WTC11 (cell line): Measurements from ENCODE around the gene COLGALT1. TPM values are rescaled to one million over a fixed set of nuclear protein-coding genes. Genes with fewer than 3 reads are reported as not detected.

Experiments
- ATAC-seq: fragments of 200-7000 bp; cut with Tn5 transposase; 2 replicates; pipeline ENCODE4 v1.10.0; 2021; ENCODE audit warnings: mild to moderate bottlenecking, moderate library complexity
- CTCF ChIA-PET: fragments of 300-600 bp; sonication (Branson Sonifier 250); formaldehyde crosslinking; loops from one replicate; lab custom pipeline; 2021; ENCODE audit warnings: antibody characterized with exemption; lab: Charles Lee
- POLR2A ChIA-PET: fragments of 350-600 bp; sonication (Branson Sonifier 250); formaldehyde crosslinking; loops from one replicate; lab custom pipeline; 2021; ENCODE audit warnings: antibody characterized with exemption; lab: Charles Lee
- DNase-seq: peaks from one replicate; pipeline ENCODE4 v3.0.0; 2021; ENCODE audit warnings: low spot score
- H3K27ac Mint-ChIP-seq: 2 replicates; pipeline ENCODE4 v1.8.0; 2021; ENCODE audit warnings: mixed read lengths
- H3K27me3 Mint-ChIP-seq: 2 replicates; pipeline ENCODE4 v1.8.0; 2021; ENCODE audit warnings: low read depth, mild to moderate bottlenecking, moderate library complexity, mixed read lengths
- H3K36me3 Mint-ChIP-seq: 2 replicates; pipeline ENCODE4 v1.8.0; 2021; ENCODE audit warnings: mixed read lengths
- H3K4me1 Mint-ChIP-seq: 2 replicates; pipeline ENCODE4 v1.8.0; 2022; ENCODE audit warnings: mixed read lengths
- H3K4me3 Mint-ChIP-seq: 2 replicates; pipeline ENCODE4 v1.8.0; 2021; ENCODE audit warnings: mild to moderate bottlenecking, moderate library complexity, mixed read lengths
- H3K9me3 Mint-ChIP-seq: 2 replicates; pipeline ENCODE4 v1.8.0; 2021; ENCODE audit warnings: mixed read lengths
- CDX4 ChIP-seq: fragments of 250-450 bp; sonication (Bioruptor Pico); IDR thresholded peaks from 2 replicates; pipeline ENCODE4 v1.9.0; 2021; ENCODE audit warnings: moderate library complexity, mild to moderate bottlenecking, inconsistent platforms, borderline replicate concordance
- E2F5 ChIP-seq: sonication (generic); formaldehyde crosslinking; IDR thresholded peaks from 2 replicates; pipeline ENCODE4 v1.8.1; 2022; ENCODE audit warnings: mild to moderate bottlenecking, moderate library complexity, missing genetic modification reagents
- EMX1 ChIP-seq: fragments of 250-450 bp; sonication (Bioruptor Pico); IDR thresholded peaks from 2 replicates; pipeline ENCODE4 v1.8.0; 2021; ENCODE audit warnings: mild to moderate bottlenecking
- ERG ChIP-seq: fragments of 250-450 bp; sonication (Bioruptor Pico); IDR thresholded peaks from 2 replicates; pipeline ENCODE4 v1.8.0; 2021; ENCODE audit warnings: mild to moderate bottlenecking
- ESRRA ChIP-seq: sonication (generic); formaldehyde crosslinking; IDR thresholded peaks from 2 replicates; pipeline ENCODE4 v1.8.1; 2022; ENCODE audit warnings: mild to moderate bottlenecking, missing genetic modification reagents, borderline replicate concordance
- ETV6 ChIP-seq: sonication (generic); formaldehyde crosslinking; IDR thresholded peaks from 2 replicates; pipeline ENCODE4 v1.8.1; 2022; ENCODE audit warnings: mild to moderate bottlenecking, missing genetic modification reagents
- FOXK1 ChIP-seq: sonication (generic); formaldehyde crosslinking; IDR thresholded peaks from 2 replicates; pipeline ENCODE4 v1.8.0; 2022; ENCODE audit warnings: mild to moderate bottlenecking, moderate library complexity, missing genetic modification reagents
- FOXP4 ChIP-seq: sonication (generic); formaldehyde crosslinking; IDR thresholded peaks from 2 replicates; pipeline ENCODE4 v1.8.0; 2022; ENCODE audit warnings: mild to moderate bottlenecking, missing genetic modification reagents
- GRHL2 ChIP-seq: fragments of 250-450 bp; sonication (Bioruptor Pico); IDR thresholded peaks from 2 replicates; pipeline ENCODE4 v1.8.0; 2022; ENCODE audit warnings: mild to moderate bottlenecking, moderate library complexity; ENCODE audit not compliant: insufficient replicate concordance, severe bottlenecking
- JUN ChIP-seq: sonication (generic); formaldehyde crosslinking; IDR thresholded peaks from 2 replicates; pipeline ENCODE4 v1.8.0; 2023; ENCODE audit warnings: mild to moderate bottlenecking, missing genetic modification reagents
- MAX ChIP-seq: sonication (generic); formaldehyde crosslinking; IDR thresholded peaks from 2 replicates; pipeline ENCODE4 v1.8.0; 2022; ENCODE audit warnings: mild to moderate bottlenecking, missing genetic modification reagents
- NR3C1 ChIP-seq: sonication (generic); formaldehyde crosslinking; conservative IDR thresholded peaks from 2 replicates; pipeline ENCODE4 v1.8.1; 2023; ENCODE audit warnings: low read depth, mild to moderate bottlenecking, missing genetic modification reagents
- OVOL2 ChIP-seq: fragments of 250-450 bp; sonication (Bioruptor Pico); IDR thresholded peaks from 2 replicates; pipeline ENCODE4 v1.9.0; 2021; ENCODE audit warnings: mild to moderate bottlenecking, borderline replicate concordance
- PRRX2 ChIP-seq: fragments of 250-450 bp; sonication (Bioruptor Pico); IDR thresholded peaks from 2 replicates; pipeline ENCODE4 v1.8.0; 2021; ENCODE audit warnings: mild to moderate bottlenecking
- RORB ChIP-seq: fragments of 250-450 bp; sonication (Bioruptor Pico); IDR thresholded peaks from 2 replicates; pipeline ENCODE4 v1.9.0; 2021; ENCODE audit warnings: mild to moderate bottlenecking
- SOX15 ChIP-seq: fragments of 250-450 bp; sonication (Bioruptor Pico); IDR thresholded peaks from 2 replicates; pipeline ENCODE4 v1.9.0; 2021; ENCODE audit warnings: mild to moderate bottlenecking
- TCF7 ChIP-seq: sonication (generic); formaldehyde crosslinking; IDR thresholded peaks from 2 replicates; pipeline ENCODE4 v1.8.0; 2022; ENCODE audit warnings: mild to moderate bottlenecking, low read depth, missing genetic modification reagents, moderate library complexity
- ZBTB43 ChIP-seq: sonication (generic); formaldehyde crosslinking; IDR thresholded peaks from 2 replicates; pipeline ENCODE4 v1.8.1; 2023; ENCODE audit warnings: mild to moderate bottlenecking, missing genetic modification reagents
- ZNF263 ChIP-seq: sonication (generic); formaldehyde crosslinking; IDR thresholded peaks from 2 replicates; pipeline ENCODE4 v1.8.1; 2022; ENCODE audit warnings: low read depth, mild to moderate bottlenecking, moderate library complexity, missing genetic modification reagents
- ZNF281 ChIP-seq: sonication (generic); formaldehyde crosslinking; IDR thresholded peaks from 2 replicates; pipeline ENCODE4 v1.8.0; 2023; ENCODE audit warnings: mild to moderate bottlenecking, missing genetic modification reagents
- ZNF423 ChIP-seq: fragments of 250-450 bp; sonication (Bioruptor Pico); IDR thresholded peaks from 2 replicates; pipeline ENCODE4 v2.1.2; 2022; ENCODE audit warnings: mild to moderate bottlenecking, moderate library complexity
- ZNF425 ChIP-seq: fragments of 250-450 bp; sonication (Bioruptor Pico); conservative IDR thresholded peaks from 2 replicates; pipeline ENCODE4 v1.9.0; 2021; ENCODE audit warnings: mild to moderate bottlenecking
- total RNA-seq: library from RNA; stranded (reverse); gene quantifications from 3 replicates; pipeline ENCODE4 v1.2.3, GENCODE V29; 2021

Gene COLGALT1
- total RNA-seq, 1 experiment from 2014 or later = 54.0 TPM

- POLR2A ChIA-PET = no interaction called here
- no peak overlapping the region for H3K4me3 Mint-ChIP-seq
- TF ChIP-seq EMX1 (CRISPR knock-in tag) (no peak), NR3C1 (CRISPR knock-in tag) (no peak), RORB (CRISPR knock-in tag) (no peak), TCF7 (CRISPR knock-in tag) (no peak), ESRRA (CRISPR knock-in tag) (no peak), ZNF423 (CRISPR knock-in tag) (no peak), ZNF281 (CRISPR knock-in tag) (no peak), JUN (no peak), FOXP4 (CRISPR knock-in tag) (no peak), OVOL2 (no peak), GRHL2 (CRISPR knock-in tag) (no peak), SOX15 (CRISPR knock-in tag) (no peak), CDX4 (no peak), ZNF425 (CRISPR knock-in tag) (no peak), MAX (CRISPR knock-in tag) (no peak)
- no peaks in the 10 kb centered on the region for H3K27me3 Mint-ChIP-seq
- DNase-seq (no peak), ATAC-seq (no peak)
- no peaks in the 10 kb centered on the region for H3K4me1 Mint-ChIP-seq
- CTCF ChIA-PET = interaction anchor here (1.1 kb wide), 1 partner anchor 69 kb away, joined by 4 read pairs; no protein-coding TSS in a partner anchor
- H3K9me3 Mint-ChIP-seq = no peaks in the 10 kb centered on the region
- no peak overlapping the region for H3K27ac Mint-ChIP-seq
- H3K36me3 Mint-ChIP-seq = peaks cover 25% of the 10 kb centered on the region
Observed at GRCh38 chr19:17565611-17566010, 10.2 kb downstream of the COLGALT1 start.

GRCh38 chr19:17567940-17568339 lies 12.5 kb downstream of the COLGALT1 start:
- CTCF ChIA-PET = interaction anchor here (0.8 to 1.7 kb wide), 2 partner anchors 56 to 72 kb away, joined by 3 to 4 read pairs; partner anchors contain the start of gene PGLS
- no peaks in the 10 kb centered on the region for H3K9me3 Mint-ChIP-seq
- no peaks in the 10 kb centered on the region for H3K4me1 Mint-ChIP-seq
- DNase-seq (no peak), ATAC-seq (no peak)
- POLR2A ChIA-PET = interaction anchor here (0.6 kb wide), 1 partner anchor 58 kb away, joined by 4 read pairs; no protein-coding TSS in a partner anchor
- H3K27me3 Mint-ChIP-seq = no peaks in the 10 kb centered on the region
- peaks cover 40% of the 10 kb centered on the region for H3K36me3 Mint-ChIP-seq
- H3K27ac Mint-ChIP-seq = no peak overlapping the region
- no peak overlapping the region for H3K4me3 Mint-ChIP-seq
- TF ChIP-seq PRRX2 (CRISPR knock-in tag) (no peak), ZBTB43 (no peak), FOXK1 (CRISPR knock-in tag) (no peak), ETV6 (no peak), E2F5 (CRISPR knock-in tag) (no peak), ZNF263 (no peak), ERG (no peak)
